Esophagus squamous epithelium (tissue), 4 donors: Measurements from ENCODE around the gene PEX6.

Source experiments
- CTCF ChIP-seq, 6 experiments: fragments of 450-650 bp in 4 of 6; fragments of 200-600 bp in 2 of 6; sonication (generic) in 2 of 6; IDR thresholded peaks; one replicate each; pipeline ENCODE4 v1.5.1; 2016 to 2019; ENCODE audit warnings: antibody characterized with exemption in 6 of 6, mild to moderate bottlenecking in 4 of 6, moderate library complexity in 4 of 6
- POLR2A ChIP-seq, 4 donors: fragments of 450-650 bp; IDR thresholded peaks; one replicate each; pipeline ENCODE4 v1.6.1; 2017; ENCODE audit warnings: antibody characterized with exemption in 4 of 4, mild to moderate bottlenecking in 4 of 4, moderate library complexity in 3 of 4

DNA sequence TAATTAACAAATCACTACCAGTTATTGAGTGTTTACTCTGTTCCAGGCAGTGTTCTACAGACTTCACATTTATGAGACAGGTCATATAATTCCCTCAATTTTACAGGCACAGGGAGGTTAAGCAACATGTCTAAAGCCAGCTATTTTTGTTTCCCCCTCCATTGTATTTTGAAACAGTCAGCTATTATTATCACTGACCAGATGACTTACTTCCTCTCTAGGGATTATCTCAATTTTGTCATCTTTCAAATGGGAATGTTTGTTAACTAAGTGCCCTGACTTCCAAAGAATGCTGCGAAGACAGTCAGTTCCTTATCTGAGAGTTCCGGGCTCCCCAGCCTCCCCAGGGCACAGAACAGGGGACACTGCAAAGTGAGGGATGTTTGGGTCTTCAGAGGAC lies 55.3 kb downstream of the PEX6 start:
- TF ChIP-seq CTCF (IDR thresholded peaks at IDR 0.05) (no peak), POLR2A (IDR thresholded peaks at IDR 0.05) (no peak)
